HL-60 (cell line): Measurements from ENCODE around the gene CAPG.
"Not testable (repeated sequence)": the region's sequence is repeated elsewhere in the genome, so short reads cannot be mapped to it uniquely, and the experiment has no call there.

Source experiments
- DNase-seq, 2 experiments: peaks; one replicate each; pipeline ENCODE4 v3.0.0-alpha.2; 2010 to 2020; ENCODE audit warnings: low read depth in 1 of 2, low spot score in 1 of 2
- H3K27ac ChIP-seq: fragments of 250-450 bp; sonication (Bioruptor Pico); replicated peaks from 2 replicates; pipeline ENCODE4 v1.5.1; 2020; ENCODE audit warnings: mild to moderate bottlenecking, moderate library complexity
- H3K27me3 ChIP-seq: fragments of 250-450 bp; sonication (Bioruptor Pico); 2 replicates; pipeline ENCODE4 v1.5.1; 2021; ENCODE audit warnings: mild to moderate bottlenecking, moderate library complexity; ENCODE audit not compliant: insufficient read depth, poor library complexity, severe bottlenecking
- H3K4me3 ChIP-seq: replicated peaks from 2 replicates; pipeline ENCODE4 v1.5.1; 2011; ENCODE audit warnings: mild to moderate bottlenecking, control low read depth, low read length; ENCODE audit not compliant: insufficient read depth
- CTCF ChIP-seq: IDR thresholded peaks from one replicate; pipeline ENCODE4 v1.5.1; 2011; ENCODE audit warnings: low read length, control low read depth, inconsistent platforms; ENCODE audit not compliant: insufficient read depth
- GABPA ChIP-seq: IDR thresholded peaks from 2 replicates; pipeline ENCODE4 v1.6.1; 2012; ENCODE audit warnings: low read depth
- POLR2AphosphoS5 ChIP-seq: IDR thresholded peaks from 2 replicates; pipeline ENCODE4 v1.6.1; 2012; ENCODE audit warnings: low read depth
- SPI1 ChIP-seq: IDR thresholded peaks from 2 replicates; pipeline ENCODE4 v1.6.1; 2012; ENCODE audit warnings: low read depth, mild to moderate bottlenecking, borderline replicate concordance
- TF ChIP-seq, protein P1 (sequence below): IDR thresholded peaks from 2 replicates; pipeline ENCODE4 v1.6.1; 2012; ENCODE audit warnings: low read depth; ENCODE audit not compliant: insufficient replicate concordance

Gene CAPG

DNA sequence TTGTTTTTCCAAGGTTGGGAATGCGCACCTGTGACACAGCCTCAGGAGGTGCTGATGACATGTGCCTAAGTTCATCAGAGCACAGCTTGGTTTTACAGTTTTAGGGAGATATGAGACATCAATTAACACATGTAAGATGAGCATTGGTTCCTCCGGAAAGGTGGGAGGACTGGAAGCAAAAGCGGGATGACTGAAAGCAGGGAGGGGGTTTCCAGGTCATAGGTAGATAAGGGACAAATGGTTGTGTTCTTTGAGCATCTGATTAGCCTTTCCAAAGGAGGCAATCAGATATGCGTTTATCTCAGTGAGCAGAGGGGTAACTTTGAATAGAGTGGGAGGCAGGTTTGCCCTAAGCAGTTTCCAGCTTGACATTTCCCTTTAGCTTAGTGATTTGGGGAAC, 26.3 kb downstream of the CAPG start:
- TF ChIP-seq SPI1 (no peak), CTCF (no peak), POLR2AphosphoS5 (no peak), GABPA (no peak)
- TF ChIP-seq, protein P1, sequence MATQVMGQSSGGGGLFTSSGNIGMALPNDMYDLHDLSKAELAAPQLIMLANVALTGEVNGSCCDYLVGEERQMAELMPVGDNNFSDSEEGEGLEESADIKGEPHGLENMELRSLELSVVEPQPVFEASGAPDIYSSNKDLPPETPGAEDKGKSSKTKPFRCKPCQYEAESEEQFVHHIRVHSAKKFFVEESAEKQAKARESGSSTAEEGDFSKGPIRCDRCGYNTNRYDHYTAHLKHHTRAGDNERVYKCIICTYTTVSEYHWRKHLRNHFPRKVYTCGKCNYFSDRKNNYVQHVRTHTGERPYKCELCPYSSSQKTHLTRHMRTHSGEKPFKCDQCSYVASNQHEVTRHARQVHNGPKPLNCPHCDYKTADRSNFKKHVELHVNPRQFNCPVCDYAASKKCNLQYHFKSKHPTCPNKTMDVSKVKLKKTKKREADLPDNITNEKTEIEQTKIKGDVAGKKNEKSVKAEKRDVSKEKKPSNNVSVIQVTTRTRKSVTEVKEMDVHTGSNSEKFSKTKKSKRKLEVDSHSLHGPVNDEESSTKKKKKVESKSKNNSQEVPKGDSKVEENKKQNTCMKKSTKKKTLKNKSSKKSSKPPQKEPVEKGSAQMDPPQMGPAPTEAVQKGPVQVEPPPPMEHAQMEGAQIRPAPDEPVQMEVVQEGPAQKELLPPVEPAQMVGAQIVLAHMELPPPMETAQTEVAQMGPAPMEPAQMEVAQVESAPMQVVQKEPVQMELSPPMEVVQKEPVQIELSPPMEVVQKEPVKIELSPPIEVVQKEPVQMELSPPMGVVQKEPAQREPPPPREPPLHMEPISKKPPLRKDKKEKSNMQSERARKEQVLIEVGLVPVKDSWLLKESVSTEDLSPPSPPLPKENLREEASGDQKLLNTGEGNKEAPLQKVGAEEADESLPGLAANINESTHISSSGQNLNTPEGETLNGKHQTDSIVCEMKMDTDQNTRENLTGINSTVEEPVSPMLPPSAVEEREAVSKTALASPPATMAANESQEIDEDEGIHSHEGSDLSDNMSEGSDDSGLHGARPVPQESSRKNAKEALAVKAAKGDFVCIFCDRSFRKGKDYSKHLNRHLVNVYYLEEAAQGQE = no peak

GRCh38 chr2:85383151-85383550, 27.0 kb downstream of the CAPG start:
- H3K27ac ChIP-seq, H3K4me3 ChIP-seq, H3K27me3 ChIP-seq, DNase-seq: not testable (repeated sequence)

More for the DNA sequence above, 26.3 kb downstream of the CAPG start:
- Histone ChIP-seq H3K4me3 (no peak overlapping the region), H3K27me3 (no peaks in the 10 kb centered on the region), H3K27ac (no peak overlapping the region)
- no peak for DNase-seq

- TF ChIP-seq GABPA = no peak
- TF ChIP-seq, protein P1 = no peak
- no peak for DNase-seq
- no peak overlapping the region for H3K4me3 ChIP-seq
- no peaks in the 10 kb centered on the region for H3K27me3 ChIP-seq
- H3K27ac ChIP-seq = no peak overlapping the region
These were observed 30.1 kb downstream of the CAPG start for GRCh38 chr2:85380048-85380447.

DNA sequence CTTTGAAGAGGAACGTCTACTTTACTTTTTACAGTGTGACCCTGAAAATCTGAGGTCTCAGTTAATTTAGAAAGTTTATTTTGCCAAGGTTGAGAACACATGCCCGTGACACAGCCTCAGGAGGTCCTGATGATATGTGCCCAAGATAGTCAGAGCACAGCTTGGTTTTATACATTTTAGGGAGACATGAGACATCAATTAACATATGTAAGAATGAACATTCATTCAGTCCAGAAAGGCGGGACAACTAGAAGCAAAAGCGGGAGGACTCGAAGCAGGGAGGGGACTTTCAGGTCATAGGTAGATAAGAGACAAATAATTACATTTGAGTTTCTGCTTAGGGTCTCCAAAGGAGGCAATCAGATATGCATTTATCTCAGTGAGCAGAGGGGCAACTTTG, 31.9 kb downstream of the CAPG start:
- TF ChIP-seq GABPA (no peak), SPI1 (no peak), CTCF (no peak), POLR2AphosphoS5 (no peak)
- TF ChIP-seq, protein P1 = no peak
- H3K27me3 ChIP-seq = no peaks in the 10 kb centered on the region
- H3K4me3 ChIP-seq = no peak overlapping the region
- H3K27ac ChIP-seq = no peak overlapping the region
- DNase-seq = no peak
